Ectodermal cell (in vitro differentiated cells): ENCODE measurements around the gene CTNNA3.

ENCODE experiments used
- H3K27ac ChIP-seq: 2 replicates; pipeline ENCODE4 v1.7.0; 2013; ENCODE audit warnings: mild to moderate bottlenecking, low read depth, low read length; ENCODE audit not compliant: insufficient read depth, poor library complexity, severe bottlenecking
- H3K27me3 ChIP-seq: 2 replicates; pipeline ENCODE4 v1.7.0; 2013; ENCODE audit warnings: mild to moderate bottlenecking, low read length; ENCODE audit not compliant: insufficient read depth, control insufficient read depth, poor library complexity, severe bottlenecking
- H3K36me3 ChIP-seq: one replicate; pipeline ENCODE4 v1.7.0; 2013; ENCODE audit warnings: low read length; ENCODE audit not compliant: control insufficient read depth, insufficient read depth
- H3K4me1 ChIP-seq: one replicate; pipeline ENCODE4 v1.7.0; 2013; ENCODE audit warnings: low read length; ENCODE audit not compliant: control insufficient read depth, insufficient read depth
- H3K4me3 ChIP-seq: 2 replicates; pipeline ENCODE4 v1.7.0; 2013; ENCODE audit warnings: low read depth, low read length, control low read depth; ENCODE audit not compliant: insufficient read depth
- H3K9me3 ChIP-seq: 2 replicates; pipeline ENCODE4 v1.7.0; 2013; ENCODE audit warnings: mild to moderate bottlenecking, low read length, moderate library complexity; ENCODE audit not compliant: control insufficient read depth
- WGBS, 2 experiments: methylation state at CpG; one replicate each; pipeline ENCODE4 v1.1.7; 2013; ENCODE audit warnings: missing lambda C conversion rate in 2 of 2; 5-methylcytosine and 5-hydroxymethylcytosine counted together

The CTNNA3 gene

GRCh38 chr10:66713387-66713786 is 982.6 kb downstream of the CTNNA3 start:
- Histone ChIP-seq H3K4me3 (no peak overlapping the region), H3K36me3 (no peaks in the 10 kb centered on the region), H3K4me1 (no peaks in the 10 kb centered on the region), H3K27me3 (no peaks in the 10 kb centered on the region), H3K27ac (no peak overlapping the region), H3K9me3 (no peaks in the 10 kb centered on the region)
- WGBS, 2 experiments = 91 to 95% methylated on average over 1 of the region's 1 CpG

- no peaks in the 10 kb centered on the region for H3K36me3 ChIP-seq
- no peaks in the 10 kb centered on the region for H3K9me3 ChIP-seq
- WGBS, 2 experiments = 89% methylated on average over 1 of the region's 1 CpG; no CpG with 5 or more reads in 1 of the 2 experiments
- no peak overlapping the region for H3K27ac ChIP-seq
- H3K27me3 ChIP-seq = no peaks in the 10 kb centered on the region
- no peaks in the 10 kb centered on the region for H3K4me1 ChIP-seq
- no peak overlapping the region for H3K4me3 ChIP-seq
These were observed 997.9 kb downstream of the CTNNA3 start for GRCh38 chr10:66698069-66698468.

- WGBS, 2 experiments = 89% methylated on average over 1 of the region's 1 CpG; no CpG with 5 or more reads in 1 of the 2 experiments
- no peak overlapping the region for H3K27ac ChIP-seq
- no peaks in the 10 kb centered on the region for H3K36me3 ChIP-seq
- no peaks in the 10 kb centered on the region for H3K27me3 ChIP-seq
- H3K4me1 ChIP-seq = no peaks in the 10 kb centered on the region
- H3K4me3 ChIP-seq = no peak overlapping the region
- no peaks in the 10 kb centered on the region for H3K9me3 ChIP-seq
These were observed 1000.9 kb downstream of the CTNNA3 start for GRCh38 chr10:66695046-66695445.

GRCh38 chr10:66684581-66684980 is 1011.4 kb downstream of the CTNNA3 start:
- H3K4me1 ChIP-seq = no peaks in the 10 kb centered on the region
- H3K9me3 ChIP-seq = no peaks in the 10 kb centered on the region
- no peak overlapping the region for H3K27ac ChIP-seq
- H3K27me3 ChIP-seq = no peaks in the 10 kb centered on the region
- WGBS, 2 experiments = 97 to 100% methylated on average over 2 of the region's 3 CpGs
- H3K4me3 ChIP-seq = no peak overlapping the region
- H3K36me3 ChIP-seq = no peaks in the 10 kb centered on the region

- Histone ChIP-seq H3K4me3 (no peak overlapping the region), H3K27ac (no peak overlapping the region), H3K36me3 (no peaks in the 10 kb centered on the region), H3K27me3 (no peaks in the 10 kb centered on the region), H3K4me1 (no peaks in the 10 kb centered on the region), H3K9me3 (no peaks in the 10 kb centered on the region)
- 91 to 97% methylated on average over 1 of the region's 1 CpG for WGBS, 2 experiments
These were observed 1015.1 kb downstream of the CTNNA3 start for GRCh38 chr10:66680886-66681285.

GRCh38 chr10:66678521-66678920 is 1017.5 kb downstream of the CTNNA3 start:
- H3K27ac ChIP-seq = no peak overlapping the region
- no peaks in the 10 kb centered on the region for H3K36me3 ChIP-seq
- no peaks in the 10 kb centered on the region for H3K27me3 ChIP-seq
- no peak overlapping the region for H3K4me3 ChIP-seq
- no peaks in the 10 kb centered on the region for H3K4me1 ChIP-seq
- no peaks in the 10 kb centered on the region for H3K9me3 ChIP-seq
- 97% methylated on average over 3 of the region's 3 CpGs for whole genome bisulfite sequencing, 2 experiments

- H3K4me1 ChIP-seq = no peaks in the 10 kb centered on the region
- no peak overlapping the region for H3K27ac ChIP-seq
- no peaks in the 10 kb centered on the region for H3K36me3 ChIP-seq
- no peak overlapping the region for H3K4me3 ChIP-seq
- WGBS, 2 experiments = no CpG with 5 or more reads among the region's 2 CpGs
- no peaks in the 10 kb centered on the region for H3K27me3 ChIP-seq
- no peaks in the 10 kb centered on the region for H3K9me3 ChIP-seq
These were observed 1022.9 kb downstream of the CTNNA3 start for GRCh38 chr10:66673071-66673470.

- Histone ChIP-seq H3K36me3 (no peaks in the 10 kb centered on the region), H3K4me1 (no peaks in the 10 kb centered on the region), H3K4me3 (no peak overlapping the region), H3K27ac (no peak overlapping the region), H3K9me3 (no peaks in the 10 kb centered on the region), H3K27me3 (no peaks in the 10 kb centered on the region)
- WGBS, 2 experiments = 67% methylated on average over 1 of the region's 1 CpG; no CpG with 5 or more reads in 1 of the 2 experiments
These were observed 1024.4 kb downstream of the CTNNA3 start for GRCh38 chr10:66671562-66671961.

GRCh38 chr10:66671064-66671463 is 1024.9 kb downstream of the CTNNA3 start:
- WGBS, 2 experiments = no CpG with 5 or more reads among the region's 1 CpG
- Histone ChIP-seq H3K27ac (no peak overlapping the region), H3K4me1 (no peaks in the 10 kb centered on the region), H3K4me3 (no peak overlapping the region), H3K36me3 (no peaks in the 10 kb centered on the region), H3K27me3 (no peaks in the 10 kb centered on the region), H3K9me3 (no peaks in the 10 kb centered on the region)

- Histone ChIP-seq H3K27me3 (no peaks in the 10 kb centered on the region), H3K9me3 (peaks cover 3% of the 10 kb centered on the region), H3K4me1 (no peaks in the 10 kb centered on the region), H3K27ac (no peak overlapping the region), H3K36me3 (no peaks in the 10 kb centered on the region), H3K4me3 (no peak overlapping the region)
These were observed 1039.5 kb downstream of the CTNNA3 start for GRCh38 chr10:66656499-66656898.

- WGBS, 2 experiments = 83 to 95% methylated on average over 1 of the region's 1 CpG
- Histone ChIP-seq H3K4me3 (no peak overlapping the region), H3K9me3 (peaks cover 3% of the 10 kb centered on the region), H3K36me3 (no peaks in the 10 kb centered on the region), H3K27me3 (no peaks in the 10 kb centered on the region), H3K4me1 (no peaks in the 10 kb centered on the region), H3K27ac (no peak overlapping the region)
These were observed 1041.1 kb downstream of the CTNNA3 start for GRCh38 chr10:66654861-66655260.
